Upper lobe of left lung (tissue), 4 donors: ENCODE results near the gene ARHGEF6.

Source experiments
- CTCF ChIP-seq, 6 experiments: fragments of 450-650 bp in 4 of 6; fragments of 200-600 bp in 2 of 6; sonication (generic) in 2 of 6; IDR thresholded peaks; one replicate each; pipeline ENCODE4 v1.5.1; 2016 to 2019; ENCODE audit warnings: antibody characterized with exemption in 6 of 6
- EP300 ChIP-seq, 4 donors: sonication (generic); formaldehyde crosslinking; IDR thresholded peaks; one replicate each; pipeline ENCODE4 v1.5.1; 2017; ENCODE audit warnings: antibody characterized with exemption in 4 of 4, control low read depth in 2 of 4
- POLR2A ChIP-seq, 4 donors: fragments of 450-650 bp; IDR thresholded peaks; one replicate each; pipeline ENCODE4 v1.5.1; 2016 to 2017; ENCODE audit warnings: antibody characterized with exemption in 4 of 4, mild to moderate bottlenecking in 2 of 4

DNA sequence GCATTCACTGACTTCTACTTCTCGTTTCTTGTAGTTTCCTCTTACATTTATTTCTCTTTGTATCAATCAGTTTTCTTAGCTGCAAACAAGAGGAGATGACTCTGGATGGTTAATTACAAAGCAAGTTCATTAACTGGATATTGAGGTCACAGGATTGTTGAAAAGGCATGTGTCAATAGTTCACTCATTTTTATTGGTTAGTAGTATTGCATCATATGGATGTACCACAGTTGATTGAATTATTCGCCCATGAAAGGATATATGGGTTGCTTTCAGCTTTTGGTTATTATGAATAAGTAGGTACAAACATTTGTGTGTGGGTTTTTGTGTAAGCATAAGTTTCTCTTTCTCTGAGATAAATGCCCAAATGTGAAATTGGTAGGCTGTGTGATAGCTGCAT lies 21.8 kb upstream of the ARHGEF6 start:
- TF ChIP-seq CTCF (IDR thresholded peaks at IDR 0.05) (no peak), POLR2A (IDR thresholded peaks at IDR 0.05) (no peak), EP300 (IDR thresholded peaks at IDR 0.05) (no peak)
